D721Med (cell line): Measurements from ENCODE around the gene ARSB.

Experiments used
- DNase-seq: peaks from one replicate; pipeline ENCODE4 v3.0.0; 2011; ENCODE audit warnings: low spot score; ENCODE audit not compliant: insufficient read length
- FAIRE-seq: peaks from 2 replicates; lab custom pipeline; 2011; peaks lifted over from hg19 to GRCh38; lab: Jason Lieb, UNC
- CTCF ChIP-seq: IDR thresholded peaks from 2 replicates; pipeline ENCODE4 v1.5.1; 2012; ENCODE audit warnings: mild to moderate bottlenecking, control low read depth; ENCODE audit not compliant: insufficient read depth; ENCODE audit errors: missing control alignments

The ARSB gene

DNA sequence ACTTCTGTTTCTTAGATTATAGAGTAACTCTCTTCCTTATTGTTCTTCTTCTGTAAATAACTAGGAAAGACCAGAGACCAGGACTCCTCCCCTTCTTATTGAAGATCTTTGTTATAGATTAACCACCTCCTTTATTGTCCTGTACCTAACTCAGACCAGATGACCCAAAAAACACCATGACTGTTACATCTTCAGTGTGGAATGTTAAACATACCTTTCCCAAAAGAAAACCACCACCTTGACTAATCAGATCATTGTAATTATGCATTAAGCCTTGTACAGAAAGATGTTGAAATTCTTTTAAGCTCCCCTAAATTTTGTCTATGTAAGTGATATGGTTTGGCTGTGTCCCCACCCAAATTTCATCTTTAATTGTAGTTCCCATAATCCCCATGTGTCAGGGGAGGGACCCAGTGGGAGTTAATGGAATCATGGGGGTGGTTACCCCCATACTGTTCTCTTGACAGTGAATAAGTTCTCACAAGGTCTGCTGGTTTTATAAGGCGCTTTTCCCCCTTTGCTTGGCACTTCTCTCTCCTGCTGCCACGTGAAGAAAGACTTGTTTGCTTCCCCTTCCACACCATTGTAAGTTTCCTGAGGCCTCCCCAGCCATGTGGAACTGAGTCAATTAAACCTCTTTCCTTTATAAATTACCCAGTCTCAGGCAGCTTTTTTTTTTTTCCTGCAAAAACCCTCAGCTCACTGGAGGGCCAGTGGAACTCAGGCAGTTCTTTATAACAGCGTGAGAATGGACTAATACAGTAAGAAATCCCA lies 26.3 kb downstream of the ARSB start:
- FAIRE-seq (peak; percentile 64), DNase-seq (no peak)
- no peak for TF ChIP-seq CTCF

- DNase-seq (no peak), FAIRE-seq (no peak)
- TF ChIP-seq CTCF = no peak
Measured at GRCh38 chr5:78956901-78957300, 28.2 kb downstream of the ARSB start.

GRCh38 chr5:78953092-78953800 lies 31.9 kb downstream of the ARSB start:
- TF ChIP-seq CTCF = no peak
- DNase-seq (no peak), FAIRE-seq (no peak)

DNA sequence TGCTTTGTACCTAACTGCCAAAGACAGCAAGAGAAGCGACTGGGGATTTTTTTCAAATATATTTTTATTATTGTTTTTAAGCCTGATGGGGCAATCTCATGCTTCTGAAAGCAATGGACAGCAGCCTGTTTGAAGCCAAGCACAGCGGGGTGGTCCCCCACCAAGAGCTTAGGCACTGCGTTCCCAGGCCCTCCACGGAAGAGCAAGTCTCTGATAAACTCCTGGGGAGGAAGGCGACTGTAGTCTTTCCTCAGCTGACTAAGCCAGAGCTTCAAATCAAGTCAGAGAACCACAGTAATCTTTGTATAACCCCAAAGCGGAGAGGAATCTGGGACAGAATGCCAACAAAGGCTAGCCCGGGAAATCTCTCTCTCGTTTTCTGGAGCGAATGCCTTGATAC lies 54.4 kb downstream of the ARSB start:
- no peak for DNase-seq
- TF ChIP-seq CTCF = no peak
- FAIRE-seq = no peak

DNA sequence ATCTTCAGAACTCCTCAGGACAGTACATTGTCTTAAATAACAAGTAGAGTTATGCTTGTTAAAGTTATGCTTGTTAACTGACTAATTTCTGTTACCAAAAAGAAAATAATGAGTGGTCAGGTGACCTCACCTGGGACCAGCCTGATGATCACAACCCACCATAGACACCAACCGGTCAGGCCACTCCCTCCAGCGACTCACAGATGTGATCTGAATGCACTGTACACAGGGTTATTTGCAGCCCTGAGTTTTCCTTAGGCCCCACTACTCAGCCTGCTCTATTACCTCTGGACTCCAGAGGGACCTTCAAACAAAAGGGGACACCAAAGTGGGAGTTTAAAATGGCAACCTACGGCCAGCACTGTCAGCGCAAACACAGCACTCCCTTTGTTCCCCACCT lies 55.3 kb downstream of the ARSB start:
- DNase-seq = no peak
- FAIRE-seq = no peak
- TF ChIP-seq CTCF = no peak

- DNase-seq (no peak), FAIRE-seq (no peak)
- no peak for TF ChIP-seq CTCF
Measured at GRCh38 chr5:78927657-78928282, 57.3 kb downstream of the ARSB start.
